ENCODE results near the gene SOX10.
A peak's percentile ranks its signal among the peaks of the same experiment; 100 is the strongest.

Gene SOX10

DNA sequence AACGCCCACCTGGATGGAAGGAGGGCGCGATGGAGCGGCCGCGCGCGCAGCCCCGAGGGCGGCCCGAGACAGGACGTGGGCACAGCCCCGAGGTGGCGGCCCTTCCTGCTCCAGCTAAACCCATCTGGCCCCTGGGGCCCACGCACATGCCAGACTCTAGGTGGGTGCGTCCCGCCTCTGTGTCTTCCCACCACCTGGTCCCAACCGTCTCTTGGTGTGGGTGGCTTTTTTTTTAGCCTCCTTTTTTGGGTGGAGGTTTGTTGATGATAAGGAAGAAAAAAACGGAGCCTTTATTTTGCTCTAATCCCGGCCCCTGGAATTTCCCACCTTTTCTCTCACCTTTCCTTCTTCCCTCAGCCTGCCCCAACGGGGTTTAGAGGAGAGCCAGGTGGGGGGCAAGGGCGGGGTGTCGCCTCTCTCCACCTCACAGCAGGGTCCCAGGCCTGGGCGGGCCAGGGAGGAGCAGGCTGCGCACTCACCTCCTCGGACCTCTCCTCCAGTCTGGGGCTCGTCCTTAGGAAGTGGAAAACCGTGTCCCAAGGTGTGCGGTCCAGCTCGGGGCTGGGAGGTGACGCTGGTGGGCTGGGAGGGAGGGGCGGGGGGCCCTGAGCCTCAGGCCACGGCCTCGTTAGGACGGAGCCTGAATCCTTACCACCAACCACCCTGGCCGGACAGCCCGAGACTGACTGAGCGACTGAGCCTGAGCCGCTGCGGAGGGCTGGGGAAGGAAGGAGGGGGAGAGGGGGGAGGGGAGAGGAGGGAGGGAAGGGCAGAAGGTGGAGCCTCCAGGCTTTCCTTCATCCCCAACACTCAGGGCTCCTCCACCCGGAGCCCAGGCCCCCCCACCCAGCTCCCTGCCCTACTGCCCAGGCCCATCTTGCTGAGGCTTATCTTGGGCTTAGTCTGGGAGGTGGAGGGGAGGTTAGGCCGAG, at the start of gene SOX10:
Gene SOX10, minus strand, starts transcription at position 696 of the 932 bp plus-strand sequence. CDS start 771 bp downstream, outside the sequence.
- H3K9me3 Mint-ChIP-seq = no peaks in the 10 kb centered on the region

DNA sequence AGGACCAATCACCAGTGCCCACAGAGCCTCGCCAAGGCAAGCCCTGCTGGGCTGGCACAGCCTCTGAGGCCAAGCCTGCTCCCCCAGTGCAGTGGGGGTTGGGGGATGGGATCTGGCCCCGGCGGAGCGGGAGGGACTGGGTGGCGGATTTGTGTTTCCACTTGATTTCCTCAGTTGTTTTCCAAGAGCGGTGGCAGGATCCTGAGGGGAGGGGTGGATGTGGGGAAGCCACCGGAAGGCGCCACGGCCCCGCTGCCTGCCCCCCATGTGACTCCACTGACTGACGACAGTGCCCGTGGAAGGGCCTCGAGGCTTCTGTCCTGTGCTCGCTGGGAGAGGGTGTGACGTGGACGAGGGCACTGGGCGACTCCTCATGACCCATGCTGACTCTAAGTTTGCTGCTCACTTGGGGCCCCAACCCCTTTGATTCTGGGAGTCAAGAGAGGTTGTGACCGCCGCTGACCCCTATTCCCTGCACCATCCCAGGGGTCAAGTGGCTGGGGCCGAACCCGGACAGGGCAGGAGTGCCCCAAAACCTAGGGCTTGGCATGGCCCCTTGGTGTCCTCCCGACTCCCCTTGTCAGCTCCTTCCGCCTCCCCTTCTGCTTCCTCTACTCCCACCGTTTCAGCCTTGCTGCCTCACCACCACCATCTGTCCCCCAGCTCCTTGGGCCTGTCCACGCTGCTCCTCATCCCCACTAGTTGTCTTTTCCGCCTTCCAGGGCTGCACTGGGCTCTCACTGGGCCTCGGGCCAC, 49.3 kb upstream of the SOX10 start:
- no peaks in the 10 kb centered on the region for H3K9me3 Mint-ChIP-seq
- no peak for DNase-seq (ENCODE audit: low spot score in 2 of 2)
- H3K4me3 Mint-ChIP-seq = no peak overlapping the region
- peak overlapping the region; percentile 37 for H3K27ac Mint-ChIP-seq
- peaks cover 4% of the 10 kb centered on the region for H3K4me1 Mint-ChIP-seq
- peaks cover 6% of the 10 kb centered on the region for H3K36me3 Mint-ChIP-seq
- no peak for ATAC-seq

More for the DNA sequence above, at the start of gene SOX10:
- Mint-ChIP-seq H3K4me1 (peaks cover 6% of the 10 kb centered on the region), H3K36me3 (no peaks in the 10 kb centered on the region), H3K27ac (peak within 1 kb of the TSS; percentile 34), H3K4me3 (no peak within 1 kb of the TSS)
- no peak for DNase-seq (ENCODE audit: low spot score in 2 of 2)
- ATAC-seq = no peak

DNA sequence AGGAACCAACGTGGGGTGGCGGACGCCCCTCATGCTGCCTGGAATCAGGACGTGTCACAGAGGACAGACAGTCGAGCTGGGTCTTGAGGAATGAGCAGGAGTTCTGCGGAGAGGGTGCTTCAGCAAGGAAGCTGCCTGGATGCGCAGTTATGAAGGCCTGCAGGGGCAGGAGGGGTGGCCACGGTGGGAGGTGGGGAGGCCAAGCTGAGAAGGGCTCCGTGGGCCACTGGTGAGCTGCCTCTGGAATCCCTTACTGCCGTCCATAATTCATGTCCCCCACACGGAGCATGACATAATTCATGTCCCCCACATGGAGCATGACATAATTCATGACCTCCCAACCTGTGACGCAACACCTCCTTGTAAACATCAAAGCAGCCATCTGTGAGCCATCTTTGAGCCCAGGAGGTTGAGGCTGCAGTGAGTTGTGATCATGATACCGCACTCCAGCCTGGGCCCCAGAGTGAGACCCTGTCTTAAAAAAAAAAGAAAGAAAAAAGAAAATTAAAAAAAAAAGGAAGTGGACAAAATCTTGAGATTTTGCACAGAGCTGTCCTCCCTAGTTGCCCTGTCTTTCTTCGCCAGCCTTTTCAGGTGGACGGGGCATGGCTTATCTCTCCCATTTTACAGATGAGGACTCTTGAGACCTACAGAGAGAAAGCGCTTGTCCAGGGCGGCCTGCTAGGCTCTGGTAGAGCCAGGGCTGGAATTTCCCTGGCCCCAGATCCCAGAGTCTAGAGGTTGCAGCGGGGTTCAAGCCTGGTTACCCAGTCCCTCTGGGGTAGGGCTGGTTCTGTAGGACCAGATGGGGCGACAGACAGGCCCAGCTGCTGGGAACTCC, 48.5 kb upstream of the SOX10 start:
- H3K4me3 Mint-ChIP-seq = no peak overlapping the region
- DNase-seq (ENCODE audit: low spot score in 2 of 2) = no peak
- H3K27ac Mint-ChIP-seq = no peak overlapping the region

GRCh38 chr22:38031491-38031890, 47.1 kb upstream of the SOX10 start:
- Mint-ChIP-seq H3K4me1 (peaks cover 15% of the 10 kb centered on the region), H3K9me3 (no peaks in the 10 kb centered on the region), H3K36me3 (peaks cover 6% of the 10 kb centered on the region), H3K27ac (no peak overlapping the region), H3K4me3 (no peak overlapping the region)
- ATAC-seq (no peak), DNase-seq (ENCODE audit: low spot score in 2 of 2) (no peak)

More for the DNA sequence above, 48.5 kb upstream of the SOX10 start:
- Mint-ChIP-seq H3K9me3 (no peaks in the 10 kb centered on the region), H3K36me3 (peaks cover 6% of the 10 kb centered on the region), H3K4me1 (peaks cover 4% of the 10 kb centered on the region)
- ATAC-seq = no peak

- Mint-ChIP-seq H3K27ac (no peak overlapping the region), H3K9me3 (no peaks in the 10 kb centered on the region), H3K4me1 (peaks cover 15% of the 10 kb centered on the region), H3K4me3 (no peak overlapping the region), H3K36me3 (peaks cover 6% of the 10 kb centered on the region)
- no peak for DNase-seq (ENCODE audit: low spot score in 2 of 2)
- ATAC-seq = no peak
These were observed 46.2 kb upstream of the SOX10 start for GRCh38 chr22:38030311-38031133.

GRCh38 chr22:38029901-38030300, 45.5 kb upstream of the SOX10 start:
- H3K9me3 Mint-ChIP-seq = no peaks in the 10 kb centered on the region
- ATAC-seq (no peak), DNase-seq (ENCODE audit: low spot score in 2 of 2) (no peak)
- no peak overlapping the region for H3K4me3 Mint-ChIP-seq
- H3K4me1 Mint-ChIP-seq = peaks cover 15% of the 10 kb centered on the region
- H3K36me3 Mint-ChIP-seq = peaks cover 6% of the 10 kb centered on the region
- no peak overlapping the region for H3K27ac Mint-ChIP-seq

DNA sequence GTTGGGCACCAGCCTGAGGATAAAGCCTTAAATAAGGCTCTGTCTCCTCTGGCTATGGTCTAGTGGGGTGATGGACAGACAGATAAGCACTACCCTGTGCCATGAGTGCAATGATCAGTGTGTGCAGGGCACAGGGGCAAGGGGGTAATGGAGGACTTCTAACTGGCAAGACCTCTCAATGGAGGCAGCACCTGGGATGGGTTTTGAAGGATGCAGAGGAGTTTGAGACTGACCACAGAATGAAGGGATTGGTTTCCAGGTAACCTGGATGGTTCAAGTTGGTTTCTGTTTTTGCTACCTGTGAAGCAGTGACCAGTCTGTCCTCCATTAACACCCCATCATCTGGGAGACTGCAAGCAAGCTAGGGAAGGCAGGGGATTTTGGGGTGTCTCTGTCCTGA, 45.0 kb upstream of the SOX10 start:
- H3K27ac Mint-ChIP-seq = no peak overlapping the region
- H3K4me1 Mint-ChIP-seq = peaks cover 15% of the 10 kb centered on the region
- H3K9me3 Mint-ChIP-seq = no peaks in the 10 kb centered on the region
- ATAC-seq = no peak
- peaks cover 6% of the 10 kb centered on the region for H3K36me3 Mint-ChIP-seq
- DNase-seq (ENCODE audit: low spot score in 2 of 2) = no peak
- no peak overlapping the region for H3K4me3 Mint-ChIP-seq

GRCh38 chr22:38028344-38029130, 44.2 kb upstream of the SOX10 start:
- Mint-ChIP-seq H3K27ac (no peak overlapping the region), H3K36me3 (peaks cover 6% of the 10 kb centered on the region), H3K9me3 (no peaks in the 10 kb centered on the region), H3K4me3 (no peak overlapping the region), H3K4me1 (peaks cover 11% of the 10 kb centered on the region)
- ATAC-seq = no peak
- DNase-seq (ENCODE audit: low spot score in 2 of 2) = no peak

DNA sequence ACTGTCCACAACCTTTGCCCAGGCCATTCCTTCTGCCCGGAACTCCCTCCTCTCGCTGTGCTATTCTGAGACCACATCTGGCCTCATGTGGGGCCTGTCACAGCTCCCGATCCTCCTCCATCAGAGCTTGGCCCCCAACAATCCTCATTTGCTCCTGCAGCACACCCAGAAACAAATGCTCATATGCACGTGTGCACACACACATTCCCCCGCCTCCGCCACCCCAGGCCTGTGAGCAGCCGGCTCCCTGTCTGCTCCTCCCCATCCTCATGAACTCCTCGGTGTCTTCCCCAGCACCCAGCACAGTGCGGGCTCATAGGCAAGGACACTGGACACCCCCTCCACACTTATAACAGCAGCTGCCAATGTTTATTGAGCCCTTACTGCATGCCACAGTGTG, 43.1 kb upstream of the SOX10 start:
- no peaks in the 10 kb centered on the region for H3K9me3 Mint-ChIP-seq
- no peak for DNase-seq (ENCODE audit: low spot score in 2 of 2)
- peaks cover 11% of the 10 kb centered on the region for H3K4me1 Mint-ChIP-seq
- peak overlapping the region; percentile 18 for H3K27ac Mint-ChIP-seq
- ATAC-seq = no peak
- no peak overlapping the region for H3K4me3 Mint-ChIP-seq
- peaks cover 6% of the 10 kb centered on the region for H3K36me3 Mint-ChIP-seq

- H3K4me3 Mint-ChIP-seq = no peak overlapping the region
- ATAC-seq = no peak
- no peak for DNase-seq (ENCODE audit: low spot score in 2 of 2)
- H3K9me3 Mint-ChIP-seq = no peaks in the 10 kb centered on the region
- no peak overlapping the region for H3K27ac Mint-ChIP-seq
- H3K36me3 Mint-ChIP-seq = no peaks in the 10 kb centered on the region
- H3K4me1 Mint-ChIP-seq = peaks cover 11% of the 10 kb centered on the region
These were observed 42.1 kb upstream of the SOX10 start for GRCh38 chr22:38026130-38027111.

DNA sequence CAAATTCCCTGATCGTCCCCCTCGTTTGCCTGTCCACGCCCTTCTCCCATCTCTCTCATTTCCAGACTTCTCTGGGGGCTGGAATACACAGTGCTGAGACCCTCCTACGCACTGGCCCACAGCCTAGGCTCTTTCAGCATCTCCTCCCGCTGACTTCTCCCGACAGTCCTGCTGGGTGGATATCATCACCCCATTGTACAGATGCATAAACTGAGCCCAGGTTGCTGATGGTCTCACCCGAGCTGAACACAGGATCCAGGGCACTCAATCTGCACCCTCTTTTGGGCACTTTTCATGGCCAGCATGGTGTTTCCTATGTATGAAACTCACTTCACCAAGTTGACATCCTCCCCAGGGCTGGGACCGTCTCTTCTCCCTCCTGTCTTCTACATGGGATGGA, 41.2 kb upstream of the SOX10 start:
- H3K9me3 Mint-ChIP-seq = no peaks in the 10 kb centered on the region
- H3K27ac Mint-ChIP-seq = no peak overlapping the region
- no peaks in the 10 kb centered on the region for H3K36me3 Mint-ChIP-seq
- no peak overlapping the region for H3K4me3 Mint-ChIP-seq
- DNase-seq (ENCODE audit: low spot score in 2 of 2) (no peak), ATAC-seq (no peak)
- H3K4me1 Mint-ChIP-seq = peaks cover 11% of the 10 kb centered on the region

DNA sequence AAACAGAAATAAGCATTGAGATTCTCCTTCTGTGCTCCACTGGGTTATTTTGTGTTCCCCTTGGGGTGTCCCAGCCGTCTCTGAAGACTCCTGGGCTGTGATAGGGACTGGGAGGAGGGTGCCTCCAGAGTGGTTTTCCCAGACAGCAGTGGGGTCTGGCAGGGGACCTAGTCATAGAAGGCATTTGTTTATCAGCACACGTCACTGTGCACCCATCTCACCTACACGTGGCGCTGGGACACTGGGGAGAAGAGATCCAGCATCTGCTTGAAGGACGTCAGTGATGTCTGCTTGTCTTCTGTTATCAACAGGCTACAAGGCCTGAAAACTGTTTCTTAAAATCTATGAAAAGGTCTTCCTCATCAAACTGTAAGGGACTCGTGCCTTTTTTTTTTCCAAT, 38.7 kb upstream of the SOX10 start:
- Mint-ChIP-seq H3K9me3 (no peaks in the 10 kb centered on the region), H3K4me1 (peaks cover 16% of the 10 kb centered on the region), H3K27ac (no peak overlapping the region), H3K4me3 (no peak overlapping the region), H3K36me3 (no peaks in the 10 kb centered on the region)
- no peak for ATAC-seq
- DNase-seq (ENCODE audit: low spot score in 2 of 2) = no peak

DNA sequence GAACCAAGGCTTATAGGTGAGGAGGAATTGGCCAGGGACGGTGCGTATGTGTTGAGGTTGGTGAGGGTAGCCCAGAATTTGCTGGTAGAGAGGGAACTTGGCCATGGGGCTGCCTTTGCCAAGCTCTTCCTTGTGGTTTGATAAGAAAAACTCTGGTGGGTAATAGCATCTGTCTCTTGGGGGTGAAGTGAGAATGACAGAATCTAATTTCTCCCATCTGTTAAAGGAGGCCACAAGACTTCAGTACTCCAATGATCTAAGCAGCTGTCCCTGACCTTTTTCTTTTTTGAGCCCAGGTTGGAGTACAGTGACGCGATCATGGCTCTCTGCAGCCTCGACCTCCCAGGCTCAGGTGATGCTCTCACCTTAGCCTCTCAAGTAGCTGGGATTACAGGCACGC, 36.9 kb upstream of the SOX10 start:
- DNase-seq (ENCODE audit: low spot score in 2 of 2) (no peak), ATAC-seq (no peak)
- H3K4me3 Mint-ChIP-seq = no peak overlapping the region
- no peaks in the 10 kb centered on the region for H3K9me3 Mint-ChIP-seq
- H3K4me1 Mint-ChIP-seq = peaks cover 14% of the 10 kb centered on the region
- no peak overlapping the region for H3K27ac Mint-ChIP-seq
- no peaks in the 10 kb centered on the region for H3K36me3 Mint-ChIP-seq
